Spinal cord (tissue), 10 donors: ENCODE data around the gene DHODH. TPM values are rescaled to one million over a fixed set of nuclear protein-coding genes. Genes with fewer than 3 reads are reported as not detected.

Source experiments
- DNase-seq, 6 donors: peaks; one replicate each; pipeline versions ENCODE4 v3.0.0 to v3.0.0-alpha.2; 2013 to 2015; ENCODE audit warnings: low spot score in 6 of 6, low read depth in 4 of 6
- H3K27ac ChIP-seq: one replicate; pipeline ENCODE4 v1.5.1; 2013; ENCODE audit warnings: low read depth, low read length, control low read depth
- H3K27me3 ChIP-seq: one replicate; pipeline ENCODE4 v1.6.1; 2013; ENCODE audit warnings: low read length; ENCODE audit not compliant: control insufficient read depth, insufficient read depth
- H3K36me3 ChIP-seq: one replicate; pipeline ENCODE4 v1.6.1; 2013; ENCODE audit warnings: low read length; ENCODE audit not compliant: control insufficient read depth, insufficient read depth
- H3K4me1 ChIP-seq: one replicate; pipeline ENCODE4 v1.6.1; 2013; ENCODE audit warnings: low read length; ENCODE audit not compliant: control insufficient read depth, insufficient read depth
- H3K4me3 ChIP-seq: one replicate; pipeline ENCODE4 v1.5.1; 2013; ENCODE audit warnings: low read depth, low read length, control low read depth
- H3K9me3 ChIP-seq: one replicate; pipeline ENCODE4 v1.6.1; 2013; ENCODE audit warnings: low read length; ENCODE audit not compliant: control insufficient read depth, insufficient read depth
- WGBS: methylation state at CpG from one replicate; pipeline ENCODE4 v1.1.5; 2013; ENCODE audit warnings: missing lambda C conversion rate; ENCODE audit not compliant: insufficient coverage; 5-methylcytosine and 5-hydroxymethylcytosine counted together
- long read RNA-seq, 4 donors: transcript quantifications; one replicate each; lab custom pipeline, GENCODE V29; 2026
- polyA plus RNA-seq, 2 donors: library from polyadenylated mRNA; unstranded; fragments of 120-200 nt; gene quantifications; one replicate each; pipeline ENCODE4 v1.2.1, GENCODE V29; 2013; ENCODE audit not compliant: insufficient read length in 2 of 2
- total RNA-seq, 2 donors: library from RNA; depleted of rRNA in 1 of 2; stranded (reverse); fragments of 120-200 nt in 1 of 2; fragments of >200 nt in 1 of 2; gene quantifications; one replicate each; pipeline versions ENCODE4 v1.2.3 to v1.2.4, GENCODE V29; 2013 to 2014
- donor health status: healthy.

DHODH gene
- total RNA-seq (1 to 10 TPM; 3.6 to 7.7 TPM), polyA plus RNA-seq (10 to 100 TPM in 1 of 2 donors, 1 to 10 TPM in 1; 8.8 to 13.7 TPM)
- long read RNA-seq, donor 1, partial matches to known transcripts = 0 of 1 reads
- long read RNA-seq, donor 1, other reads (novel, unspliced or antisense) = 0 of 1 reads
- long read RNA-seq, donor 2, partial matches to known transcripts = 0 of 1 reads
- long read RNA-seq, donor 2, other reads (novel, unspliced or antisense) = 0 of 1 reads
- long read RNA-seq, donor 3, partial matches to known transcripts = 0 of 2 reads
- long read RNA-seq, donor 3, other reads (novel, unspliced or antisense) = 0 of 2 reads
- long read RNA-seq, donor 4, partial matches to known transcripts = 0 of 14 reads
- long read RNA-seq, donor 4, other reads (novel, unspliced or antisense) = 13 of 14 reads

DNA sequence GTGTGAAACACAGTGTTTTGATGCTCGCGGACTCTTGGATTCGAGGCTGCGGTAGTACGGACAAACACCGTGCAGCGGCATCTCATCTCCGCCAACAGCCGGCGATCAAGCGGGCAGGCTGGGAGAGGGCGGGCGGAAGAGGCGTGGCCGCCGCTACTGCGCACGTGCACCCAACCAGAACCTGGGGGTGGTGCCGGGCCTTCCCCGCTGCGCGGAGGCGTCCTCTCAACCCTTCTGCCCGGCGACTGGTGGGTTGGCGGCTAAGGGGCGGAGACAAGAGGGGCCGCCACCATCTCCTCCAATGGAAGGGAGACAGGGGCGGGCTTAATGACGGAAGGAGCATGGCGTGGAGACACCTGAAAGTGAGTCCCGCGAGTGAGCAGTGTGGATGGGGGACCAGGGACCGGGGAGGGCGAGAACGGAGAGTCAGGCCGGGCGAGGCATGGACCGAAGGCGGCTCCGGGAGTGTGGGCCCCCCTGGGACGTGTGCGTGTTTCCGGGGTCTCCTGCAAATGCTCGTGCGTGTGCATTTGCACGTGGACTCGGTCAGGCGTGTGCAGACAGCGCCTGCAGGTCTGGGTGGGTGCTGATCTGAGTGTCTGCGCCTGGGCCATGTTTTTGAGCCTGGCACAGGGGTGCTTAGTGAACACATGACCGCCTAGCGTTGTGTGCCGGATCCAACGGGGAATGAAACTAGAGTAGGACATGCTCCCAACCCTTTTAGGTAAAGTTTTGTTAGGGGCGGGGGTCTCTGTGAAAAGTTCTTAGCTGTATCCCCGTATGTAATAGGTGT lies at the start of gene DHODH:
DHODH (plus strand) TSS at position 321 of the 793 bp plus-strand sequence; CDS start at position 342, 21 bp downstream.
- Histone ChIP-seq H3K27me3 (no peaks in the 10 kb centered on the region), H3K4me3 (peak within 1 kb of the TSS; percentile 95), H3K36me3 (peaks cover 11% of the 10 kb centered on the region), H3K9me3 (no peaks in the 10 kb centered on the region), H3K27ac (no peak within 1 kb of the TSS), H3K4me1 (peaks cover 14% of the 10 kb centered on the region)
- DNase-seq = peak; percentile 89 to 99 (median 96)
- 0% methylated on average over 56 of the region's 57 CpGs for WGBS

DNA sequence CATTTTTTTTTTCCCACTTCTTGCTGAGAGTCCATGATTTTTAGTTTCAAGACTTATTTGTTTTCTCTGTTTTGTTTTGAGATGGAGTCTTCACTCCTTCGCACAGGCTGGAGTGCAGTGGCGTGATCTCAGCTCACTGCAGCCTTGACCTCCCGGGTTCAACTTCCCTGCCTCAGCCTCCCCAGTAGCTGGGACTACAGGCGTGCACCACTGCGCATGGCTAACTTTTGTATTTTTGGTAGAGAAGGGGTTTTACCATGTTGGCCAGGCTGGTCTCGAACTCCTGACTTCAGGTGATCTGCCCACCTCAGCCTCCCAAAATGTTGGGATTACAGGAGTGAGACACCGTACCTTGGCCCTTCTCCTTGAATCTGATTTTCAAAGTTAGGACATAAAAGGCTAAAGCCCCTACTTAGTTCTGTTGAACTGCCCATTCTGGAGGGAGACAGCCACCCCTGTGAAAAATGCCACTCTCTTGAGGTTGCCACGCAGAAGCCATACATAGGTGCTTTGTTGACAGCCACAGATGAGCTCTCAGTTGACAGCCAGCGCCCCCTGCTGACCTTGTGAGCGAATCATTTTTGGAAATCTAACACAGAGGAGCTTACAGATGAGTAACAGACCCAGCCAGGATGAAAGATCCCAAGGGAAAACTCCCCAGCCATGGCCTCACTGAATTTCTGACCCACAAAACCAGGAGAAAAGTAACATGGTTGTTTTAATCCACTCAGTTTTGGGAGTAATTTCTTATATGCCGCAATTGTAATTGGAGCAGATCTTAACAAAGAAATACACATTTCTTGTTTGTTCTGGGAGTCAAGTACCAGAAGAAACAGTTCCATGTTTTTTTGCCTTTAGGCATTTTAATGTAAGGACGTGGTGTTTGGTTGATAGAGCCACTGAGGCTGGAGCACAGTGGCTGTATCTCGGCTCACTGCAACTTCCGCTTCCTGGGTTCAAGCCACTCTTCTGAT lies 47.2 kb upstream of the DHODH start:
- Histone ChIP-seq H3K4me1 (no peaks in the 10 kb centered on the region), H3K27me3 (no peaks in the 10 kb centered on the region), H3K4me3 (no peak overlapping the region), H3K27ac (no peak overlapping the region), H3K9me3 (no peaks in the 10 kb centered on the region), H3K36me3 (no peaks in the 10 kb centered on the region)
- peak; percentile 15 to 84 (median 60) for DNase-seq
- 59% methylated on average over 10 of the region's 14 CpGs for WGBS

DNA sequence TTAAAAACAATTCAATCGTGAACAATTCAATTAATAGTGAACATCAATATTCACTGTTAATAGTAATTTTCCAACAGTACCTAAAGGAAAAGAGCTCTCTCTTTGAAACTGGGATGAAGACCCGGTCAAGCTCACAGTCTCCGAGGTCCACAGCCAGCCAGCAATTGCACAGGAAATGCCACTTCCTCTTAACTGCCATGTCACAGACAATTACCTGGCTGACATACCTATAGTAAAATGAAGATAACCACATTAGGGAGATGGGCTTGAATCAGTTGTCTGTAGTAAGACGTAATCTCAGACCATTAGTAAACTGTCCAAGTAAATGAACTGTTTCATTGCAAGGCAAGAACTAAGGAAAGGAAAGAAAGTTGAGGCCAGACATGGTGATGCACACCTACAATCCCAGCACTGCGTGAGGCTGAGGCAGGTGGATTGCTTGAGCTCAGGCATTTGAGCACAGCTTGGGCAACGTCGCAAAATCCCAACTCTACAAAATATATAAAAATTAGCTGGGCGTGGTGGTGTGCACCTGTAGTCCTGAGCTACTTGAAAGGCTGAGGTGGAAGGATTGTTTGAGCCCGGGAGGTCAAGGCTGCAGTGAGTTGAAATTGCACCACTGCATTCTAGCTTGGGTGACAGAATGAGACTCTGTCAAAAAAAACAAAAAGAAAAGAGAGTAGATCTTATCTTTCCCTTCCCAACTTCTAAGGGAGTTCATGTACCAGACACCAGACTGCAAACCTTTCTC lies 45.2 kb upstream of the DHODH start:
- no peaks in the 10 kb centered on the region for H3K9me3 ChIP-seq
- no CpG with 5 or more reads among the region's 9 CpGs for WGBS
- H3K27ac ChIP-seq = no peak overlapping the region
- DNase-seq = peak in 1 of 6 donors; percentile 4
- no peaks in the 10 kb centered on the region for H3K27me3 ChIP-seq
- H3K36me3 ChIP-seq = no peaks in the 10 kb centered on the region
- H3K4me3 ChIP-seq = no peak overlapping the region
- no peaks in the 10 kb centered on the region for H3K4me1 ChIP-seq

DNA sequence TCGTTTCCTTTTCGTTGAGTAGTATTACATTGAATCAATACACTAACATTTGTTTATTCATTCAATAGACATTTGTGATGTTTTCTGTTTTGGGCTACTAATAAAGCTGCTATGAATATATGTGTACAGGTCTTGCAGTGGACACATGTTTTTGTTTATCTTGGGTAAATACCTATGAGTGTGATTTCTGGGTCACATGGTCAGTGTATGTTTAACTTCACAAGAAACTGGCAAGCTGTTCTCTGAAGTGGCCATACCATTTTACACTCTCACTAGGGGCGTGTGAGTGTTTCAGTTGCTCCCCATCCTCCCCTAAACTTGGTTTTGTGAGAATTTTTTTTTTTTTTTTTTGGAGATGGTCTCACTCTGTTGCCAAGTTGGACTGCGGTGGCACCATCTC lies 43.3 kb upstream of the DHODH start:
- no peak for DNase-seq
- no CpG with 5 or more reads among the region's 4 CpGs for WGBS
- no peak overlapping the region for H3K4me3 ChIP-seq
- no peaks in the 10 kb centered on the region for H3K36me3 ChIP-seq
- H3K4me1 ChIP-seq = no peaks in the 10 kb centered on the region
- no peaks in the 10 kb centered on the region for H3K9me3 ChIP-seq
- no peak overlapping the region for H3K27ac ChIP-seq
- no peaks in the 10 kb centered on the region for H3K27me3 ChIP-seq

DNA sequence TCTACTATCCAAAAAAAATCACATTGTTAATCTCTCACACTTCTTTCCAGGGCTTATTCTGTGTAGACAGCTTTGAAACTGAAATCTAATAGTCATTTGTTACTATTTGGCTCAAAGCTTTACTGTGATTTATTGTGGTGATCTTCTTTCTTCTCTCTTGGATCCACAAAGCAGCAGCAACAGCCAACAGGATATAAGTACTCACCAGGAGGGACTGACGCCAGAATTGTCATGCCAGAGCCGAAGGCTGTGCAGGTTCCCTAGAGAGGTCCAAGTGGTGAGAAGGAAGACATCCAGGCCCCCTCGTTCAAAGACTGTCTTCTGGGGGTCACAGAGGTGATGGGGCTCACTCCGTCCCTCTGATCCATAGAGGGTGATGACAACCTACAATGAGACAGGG lies 41.6 kb upstream of the DHODH start:
- WGBS = no CpG with 5 or more reads among the region's 4 CpGs
- DNase-seq = peak in 1 of 6 donors; percentile 3
- no peaks in the 10 kb centered on the region for H3K4me1 ChIP-seq
- H3K4me3 ChIP-seq = no peak overlapping the region
- H3K9me3 ChIP-seq = no peaks in the 10 kb centered on the region
- H3K27ac ChIP-seq = no peak overlapping the region
- H3K36me3 ChIP-seq = no peaks in the 10 kb centered on the region
- H3K27me3 ChIP-seq = no peaks in the 10 kb centered on the region

DNA sequence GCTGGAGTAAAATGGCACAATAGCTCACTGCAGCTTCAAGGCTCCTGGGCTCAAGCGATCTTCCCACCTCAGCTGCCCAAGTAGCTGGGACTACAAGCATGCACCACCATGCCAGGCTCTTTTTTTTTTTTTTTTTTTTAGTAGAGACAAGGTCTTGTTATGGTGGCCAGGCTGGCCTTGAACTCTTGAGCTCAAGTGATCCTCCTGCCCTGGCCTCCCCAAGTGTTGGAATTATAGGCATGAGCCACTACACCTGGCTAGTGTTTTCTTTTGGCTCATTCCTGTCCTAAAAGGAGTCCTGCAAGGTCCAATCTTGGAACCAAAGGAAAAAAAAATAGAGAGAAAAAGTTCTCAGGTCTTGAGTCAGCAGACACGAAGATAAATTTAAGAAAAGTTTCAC lies 39.2 kb upstream of the DHODH start:
- H3K9me3 ChIP-seq = no peaks in the 10 kb centered on the region
- H3K4me3 ChIP-seq = no peak overlapping the region
- H3K4me1 ChIP-seq = no peaks in the 10 kb centered on the region
- 100% methylated on average over 1 of the region's 2 CpGs for WGBS
- H3K36me3 ChIP-seq = no peaks in the 10 kb centered on the region
- H3K27ac ChIP-seq = no peak overlapping the region
- no peaks in the 10 kb centered on the region for H3K27me3 ChIP-seq
- no peak for DNase-seq

DNA sequence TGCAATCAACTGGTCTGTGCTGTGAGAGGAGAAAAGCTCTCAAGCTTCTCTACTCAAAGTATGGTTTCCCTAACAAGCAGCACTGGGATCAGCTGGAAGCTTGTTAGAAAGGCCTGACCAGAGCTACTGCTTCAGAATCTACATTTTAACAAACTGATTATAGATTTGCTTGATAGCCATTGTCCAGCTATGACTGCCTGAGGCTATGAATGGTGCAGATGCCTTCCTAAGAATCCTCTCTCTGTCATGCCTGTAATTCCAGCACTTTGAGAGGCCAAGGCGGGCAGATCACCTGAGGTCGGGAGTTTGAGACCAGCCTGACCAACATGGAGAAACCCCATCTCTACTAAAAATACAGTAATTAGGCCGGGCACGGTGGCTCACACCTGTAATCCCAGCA lies 37.0 kb upstream of the DHODH start:
- WGBS = 100% methylated on average over 3 of the region's 4 CpGs

DNA sequence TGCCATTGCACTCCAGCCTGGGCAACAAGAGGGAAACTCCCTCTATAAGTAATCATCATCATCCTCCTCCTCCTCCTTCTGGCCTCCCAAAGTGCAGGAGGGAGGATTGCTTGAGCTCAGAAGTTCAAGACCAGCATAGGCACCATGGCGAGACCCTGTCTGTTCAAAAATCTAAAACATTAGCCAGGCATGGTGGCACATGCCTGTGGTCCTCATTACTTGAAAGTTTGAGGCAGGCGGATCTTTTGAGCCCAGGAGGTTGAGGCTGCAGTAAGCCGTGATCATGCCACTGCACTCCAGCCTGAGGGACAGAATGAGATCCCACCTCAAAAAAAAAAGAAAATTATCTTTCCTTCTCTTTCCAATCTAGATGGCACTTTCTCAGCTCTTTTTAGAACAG lies 36.2 kb upstream of the DHODH start:
- H3K4me3 ChIP-seq = no peak overlapping the region
- H3K9me3 ChIP-seq = no peaks in the 10 kb centered on the region
- no peaks in the 10 kb centered on the region for H3K36me3 ChIP-seq
- H3K4me1 ChIP-seq = no peaks in the 10 kb centered on the region
- H3K27me3 ChIP-seq = no peaks in the 10 kb centered on the region
- DNase-seq = no peak
- H3K27ac ChIP-seq = no peak overlapping the region
- WGBS = 83% methylated on average over 3 of the region's 3 CpGs

More for the DNA sequence above, 37.0 kb upstream of the DHODH start:
- Histone ChIP-seq H3K36me3 (no peaks in the 10 kb centered on the region), H3K27ac (no peak overlapping the region), H3K4me3 (no peak overlapping the region), H3K4me1 (no peaks in the 10 kb centered on the region), H3K9me3 (no peaks in the 10 kb centered on the region), H3K27me3 (no peaks in the 10 kb centered on the region)
- no peak for DNase-seq
